WTC11 (cell line): Measurements from ENCODE around the gene PPP6R3. TPM values are rescaled to one million over a fixed set of nuclear protein-coding genes. Genes with fewer than 3 reads are reported as not detected.
A peak's percentile ranks its signal among the peaks of the same experiment; 100 is the strongest.

ENCODE experiments used
- ATAC-seq: fragments of 200-7000 bp; cut with Tn5 transposase; 2 replicates; pipeline ENCODE4 v1.10.0; 2021; ENCODE audit warnings: mild to moderate bottlenecking, moderate library complexity
- CTCF ChIA-PET: fragments of 300-600 bp; sonication (Branson Sonifier 250); formaldehyde crosslinking; loops from one replicate; lab custom pipeline; 2021; ENCODE audit warnings: antibody characterized with exemption; lab: Charles Lee
- POLR2A ChIA-PET: fragments of 350-600 bp; sonication (Branson Sonifier 250); formaldehyde crosslinking; loops from one replicate; lab custom pipeline; 2021; ENCODE audit warnings: antibody characterized with exemption; lab: Charles Lee
- DNase-seq: peaks from one replicate; pipeline ENCODE4 v3.0.0; 2021; ENCODE audit warnings: low spot score
- H3K27ac Mint-ChIP-seq: 2 replicates; pipeline ENCODE4 v1.8.0; 2021; ENCODE audit warnings: mixed read lengths
- H3K27me3 Mint-ChIP-seq: 2 replicates; pipeline ENCODE4 v1.8.0; 2021; ENCODE audit warnings: low read depth, mild to moderate bottlenecking, moderate library complexity, mixed read lengths
- H3K36me3 Mint-ChIP-seq: 2 replicates; pipeline ENCODE4 v1.8.0; 2021; ENCODE audit warnings: mixed read lengths
- H3K4me1 Mint-ChIP-seq: 2 replicates; pipeline ENCODE4 v1.8.0; 2022; ENCODE audit warnings: mixed read lengths
- H3K4me3 Mint-ChIP-seq: 2 replicates; pipeline ENCODE4 v1.8.0; 2021; ENCODE audit warnings: mild to moderate bottlenecking, moderate library complexity, mixed read lengths
- H3K9me3 Mint-ChIP-seq: 2 replicates; pipeline ENCODE4 v1.8.0; 2021; ENCODE audit warnings: mixed read lengths
- CTCF ChIP-seq: fragments of 200-600 bp; IDR thresholded peaks from 2 replicates; pipeline ENCODE4 v1.8.0; 2022; ENCODE audit warnings: antibody characterized with exemption
- EMX1 ChIP-seq: fragments of 250-450 bp; sonication (Bioruptor Pico); IDR thresholded peaks from 2 replicates; pipeline ENCODE4 v1.8.0; 2021; ENCODE audit warnings: mild to moderate bottlenecking
- ERG ChIP-seq: fragments of 250-450 bp; sonication (Bioruptor Pico); IDR thresholded peaks from 2 replicates; pipeline ENCODE4 v1.8.0; 2021; ENCODE audit warnings: mild to moderate bottlenecking
- ETV6 ChIP-seq: sonication (generic); formaldehyde crosslinking; IDR thresholded peaks from 2 replicates; pipeline ENCODE4 v1.8.1; 2022; ENCODE audit warnings: mild to moderate bottlenecking, missing genetic modification reagents
- GTF2I ChIP-seq: fragments of 250-450 bp; sonication (Bioruptor Pico); conservative IDR thresholded peaks from 2 replicates; pipeline ENCODE4 v1.4.0; 2021; ENCODE audit warnings: mild to moderate bottlenecking
- JAZF1 ChIP-seq: fragments of 250-450 bp; sonication (Bioruptor Pico); IDR thresholded peaks from 2 replicates; pipeline ENCODE4 v1.9.0; 2021; ENCODE audit warnings: moderate library complexity, mild to moderate bottlenecking, inconsistent platforms
- NFE2L1 ChIP-seq: sonication (generic); formaldehyde crosslinking; IDR thresholded peaks from 2 replicates; pipeline ENCODE4 v1.8.1; 2023; ENCODE audit warnings: missing genetic modification reagents
- RORB ChIP-seq: fragments of 250-450 bp; sonication (Bioruptor Pico); IDR thresholded peaks from 2 replicates; pipeline ENCODE4 v1.9.0; 2021; ENCODE audit warnings: mild to moderate bottlenecking
- SMAD3 ChIP-seq: sonication (generic); formaldehyde crosslinking; IDR thresholded peaks from 2 replicates; pipeline ENCODE4 v1.8.0; 2022; ENCODE audit warnings: missing genetic modification reagents, mild to moderate bottlenecking, borderline replicate concordance
- USF1 ChIP-seq: sonication (generic); formaldehyde crosslinking; IDR thresholded peaks from 2 replicates; pipeline ENCODE4 v1.8.0; 2022; ENCODE audit warnings: mild to moderate bottlenecking, missing genetic modification reagents
- ZNF423 ChIP-seq: fragments of 250-450 bp; sonication (Bioruptor Pico); IDR thresholded peaks from 2 replicates; pipeline ENCODE4 v2.1.2; 2022; ENCODE audit warnings: mild to moderate bottlenecking, moderate library complexity
- ZNF671 ChIP-seq: fragments of 250-450 bp; sonication (Bioruptor Pico); IDR thresholded peaks from 2 replicates; pipeline ENCODE4 v1.8.0; 2021; ENCODE audit warnings: mild to moderate bottlenecking
- total RNA-seq: library from RNA; stranded (reverse); gene quantifications from 3 replicates; pipeline ENCODE4 v1.2.3, GENCODE V29; 2021
- TF ChIP-seq, protein P1 (sequence below): fragments of 250-450 bp; sonication (Bioruptor Pico); IDR thresholded peaks from 2 replicates; pipeline ENCODE4 v2.1.2; 2022; ENCODE audit warnings: mild to moderate bottlenecking, moderate library complexity
- TF ChIP-seq, protein P2 (sequence below): sonication (generic); formaldehyde crosslinking; conservative IDR thresholded peaks from 2 replicates; pipeline ENCODE4 v1.8.1; 2023; ENCODE audit warnings: mild to moderate bottlenecking, low read depth, missing genetic modification reagents, moderate library complexity
- TF ChIP-seq, protein P3 (sequence below): fragments of 250-450 bp; sonication (Bioruptor Pico); IDR thresholded peaks from 2 replicates; pipeline ENCODE4 v1.9.0; 2021; ENCODE audit warnings: mild to moderate bottlenecking, borderline replicate concordance
- TF ChIP-seq, protein P4 (sequence below): sonication (generic); formaldehyde crosslinking; IDR thresholded peaks from 2 replicates; pipeline ENCODE4 v1.8.1; 2023; ENCODE audit warnings: mild to moderate bottlenecking, missing genetic modification reagents, borderline replicate concordance

The PPP6R3 gene
- total RNA-seq, 1 experiment from 2014 or later: 138 TPM

GRCh38 chr11:68545347-68545746 is 84.8 kb downstream of the PPP6R3 start (continued):
- TF ChIP-seq NFE2L1 (CRISPR knock-in tag) (no peak), ETV6 (CRISPR knock-in tag) (no peak), CTCF (no peak), EMX1 (no peak), USF1 (CRISPR knock-in tag) (no peak), JAZF1 (CRISPR knock-in tag) (no peak)
- TF ChIP-seq, protein P1, sequence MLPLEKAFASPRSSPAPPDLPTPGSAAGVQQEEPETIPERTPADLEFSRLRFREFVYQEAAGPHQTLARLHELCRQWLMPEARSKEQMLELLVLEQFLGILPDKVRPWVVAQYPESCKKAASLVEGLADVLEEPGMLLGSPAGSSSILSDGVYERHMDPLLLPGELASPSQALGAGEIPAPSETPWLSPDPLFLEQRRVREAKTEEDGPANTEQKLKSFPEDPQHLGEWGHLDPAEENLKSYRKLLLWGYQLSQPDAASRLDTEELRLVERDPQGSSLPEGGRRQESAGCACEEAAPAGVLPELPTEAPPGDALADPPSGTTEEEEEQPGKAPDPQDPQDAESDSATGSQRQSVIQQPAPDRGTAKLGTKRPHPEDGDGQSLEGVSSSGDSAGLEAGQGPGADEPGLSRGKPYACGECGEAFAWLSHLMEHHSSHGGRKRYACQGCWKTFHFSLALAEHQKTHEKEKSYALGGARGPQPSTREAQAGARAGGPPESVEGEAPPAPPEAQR: no peak
- TF ChIP-seq, protein P2, sequence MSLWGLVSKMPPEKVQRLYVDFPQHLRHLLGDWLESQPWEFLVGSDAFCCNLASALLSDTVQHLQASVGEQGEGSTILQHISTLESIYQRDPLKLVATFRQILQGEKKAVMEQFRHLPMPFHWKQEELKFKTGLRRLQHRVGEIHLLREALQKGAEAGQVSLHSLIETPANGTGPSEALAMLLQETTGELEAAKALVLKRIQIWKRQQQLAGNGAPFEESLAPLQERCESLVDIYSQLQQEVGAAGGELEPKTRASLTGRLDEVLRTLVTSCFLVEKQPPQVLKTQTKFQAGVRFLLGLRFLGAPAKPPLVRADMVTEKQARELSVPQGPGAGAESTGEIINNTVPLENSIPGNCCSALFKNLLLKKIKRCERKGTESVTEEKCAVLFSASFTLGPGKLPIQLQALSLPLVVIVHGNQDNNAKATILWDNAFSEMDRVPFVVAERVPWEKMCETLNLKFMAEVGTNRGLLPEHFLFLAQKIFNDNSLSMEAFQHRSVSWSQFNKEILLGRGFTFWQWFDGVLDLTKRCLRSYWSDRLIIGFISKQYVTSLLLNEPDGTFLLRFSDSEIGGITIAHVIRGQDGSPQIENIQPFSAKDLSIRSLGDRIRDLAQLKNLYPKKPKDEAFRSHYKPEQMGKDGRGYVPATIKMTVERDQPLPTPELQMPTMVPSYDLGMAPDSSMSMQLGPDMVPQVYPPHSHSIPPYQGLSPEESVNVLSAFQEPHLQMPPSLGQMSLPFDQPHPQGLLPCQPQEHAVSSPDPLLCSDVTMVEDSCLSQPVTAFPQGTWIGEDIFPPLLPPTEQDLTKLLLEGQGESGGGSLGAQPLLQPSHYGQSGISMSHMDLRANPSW (CRISPR knock-in tag): no peak
- TF ChIP-seq, all 79 proteins: peak for 0

DNA sequence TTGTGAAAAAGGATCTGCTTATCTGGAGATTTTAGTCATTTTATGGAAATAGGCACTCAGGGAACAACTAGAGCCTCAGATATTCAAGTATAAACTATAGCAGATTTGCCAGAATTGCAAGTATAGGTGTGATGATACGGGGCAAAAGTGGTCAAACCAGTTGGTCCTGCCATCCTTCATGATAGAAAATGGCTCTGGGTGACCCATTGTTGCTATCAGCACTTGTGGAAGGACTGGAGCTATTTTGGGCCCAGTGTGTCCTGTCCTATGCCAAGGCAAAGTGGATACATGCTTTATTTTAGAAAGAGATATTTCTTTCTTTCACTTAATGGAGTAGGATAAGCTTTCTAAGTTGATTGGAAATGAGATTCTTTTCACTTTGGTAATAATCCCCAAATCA is 85.2 kb downstream of the PPP6R3 start:
- Mint-ChIP-seq H3K4me1 (peaks cover 57% of the 10 kb centered on the region), H3K27ac (peak overlapping the region; percentile 24; the same call in 1 of the 2 replicates), H3K36me3 (peaks cover 66% of the 10 kb centered on the region), H3K9me3 (peaks cover 8% of the 10 kb centered on the region), H3K27me3 (no peaks in the 10 kb centered on the region), H3K4me3 (no peak overlapping the region)
- DNase-seq (no peak), ATAC-seq (no peak)
- CTCF ChIA-PET: no interaction called here
- POLR2A ChIA-PET: no interaction called here
- TF ChIP-seq SMAD3 (no peak), ERG (no peak), ZNF671 (CRISPR knock-in tag) (no peak), ZNF423 (CRISPR knock-in tag) (no peak), RORB (no peak), GTF2I (CRISPR knock-in tag) (no peak)
- TF ChIP-seq, protein P2 (CRISPR knock-in tag): no peak
- TF ChIP-seq, protein P3, sequence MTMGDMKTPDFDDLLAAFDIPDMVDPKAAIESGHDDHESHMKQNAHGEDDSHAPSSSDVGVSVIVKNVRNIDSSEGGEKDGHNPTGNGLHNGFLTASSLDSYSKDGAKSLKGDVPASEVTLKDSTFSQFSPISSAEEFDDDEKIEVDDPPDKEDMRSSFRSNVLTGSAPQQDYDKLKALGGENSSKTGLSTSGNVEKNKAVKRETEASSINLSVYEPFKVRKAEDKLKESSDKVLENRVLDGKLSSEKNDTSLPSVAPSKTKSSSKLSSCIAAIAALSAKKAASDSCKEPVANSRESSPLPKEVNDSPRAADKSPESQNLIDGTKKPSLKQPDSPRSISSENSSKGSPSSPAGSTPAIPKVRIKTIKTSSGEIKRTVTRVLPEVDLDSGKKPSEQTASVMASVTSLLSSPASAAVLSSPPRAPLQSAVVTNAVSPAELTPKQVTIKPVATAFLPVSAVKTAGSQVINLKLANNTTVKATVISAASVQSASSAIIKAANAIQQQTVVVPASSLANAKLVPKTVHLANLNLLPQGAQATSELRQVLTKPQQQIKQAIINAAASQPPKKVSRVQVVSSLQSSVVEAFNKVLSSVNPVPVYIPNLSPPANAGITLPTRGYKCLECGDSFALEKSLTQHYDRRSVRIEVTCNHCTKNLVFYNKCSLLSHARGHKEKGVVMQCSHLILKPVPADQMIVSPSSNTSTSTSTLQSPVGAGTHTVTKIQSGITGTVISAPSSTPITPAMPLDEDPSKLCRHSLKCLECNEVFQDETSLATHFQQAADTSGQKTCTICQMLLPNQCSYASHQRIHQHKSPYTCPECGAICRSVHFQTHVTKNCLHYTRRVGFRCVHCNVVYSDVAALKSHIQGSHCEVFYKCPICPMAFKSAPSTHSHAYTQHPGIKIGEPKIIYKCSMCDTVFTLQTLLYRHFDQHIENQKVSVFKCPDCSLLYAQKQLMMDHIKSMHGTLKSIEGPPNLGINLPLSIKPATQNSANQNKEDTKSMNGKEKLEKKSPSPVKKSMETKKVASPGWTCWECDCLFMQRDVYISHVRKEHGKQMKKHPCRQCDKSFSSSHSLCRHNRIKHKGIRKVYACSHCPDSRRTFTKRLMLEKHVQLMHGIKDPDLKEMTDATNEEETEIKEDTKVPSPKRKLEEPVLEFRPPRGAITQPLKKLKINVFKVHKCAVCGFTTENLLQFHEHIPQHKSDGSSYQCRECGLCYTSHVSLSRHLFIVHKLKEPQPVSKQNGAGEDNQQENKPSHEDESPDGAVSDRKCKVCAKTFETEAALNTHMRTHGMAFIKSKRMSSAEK: no peak
- TF ChIP-seq, protein P4, sequence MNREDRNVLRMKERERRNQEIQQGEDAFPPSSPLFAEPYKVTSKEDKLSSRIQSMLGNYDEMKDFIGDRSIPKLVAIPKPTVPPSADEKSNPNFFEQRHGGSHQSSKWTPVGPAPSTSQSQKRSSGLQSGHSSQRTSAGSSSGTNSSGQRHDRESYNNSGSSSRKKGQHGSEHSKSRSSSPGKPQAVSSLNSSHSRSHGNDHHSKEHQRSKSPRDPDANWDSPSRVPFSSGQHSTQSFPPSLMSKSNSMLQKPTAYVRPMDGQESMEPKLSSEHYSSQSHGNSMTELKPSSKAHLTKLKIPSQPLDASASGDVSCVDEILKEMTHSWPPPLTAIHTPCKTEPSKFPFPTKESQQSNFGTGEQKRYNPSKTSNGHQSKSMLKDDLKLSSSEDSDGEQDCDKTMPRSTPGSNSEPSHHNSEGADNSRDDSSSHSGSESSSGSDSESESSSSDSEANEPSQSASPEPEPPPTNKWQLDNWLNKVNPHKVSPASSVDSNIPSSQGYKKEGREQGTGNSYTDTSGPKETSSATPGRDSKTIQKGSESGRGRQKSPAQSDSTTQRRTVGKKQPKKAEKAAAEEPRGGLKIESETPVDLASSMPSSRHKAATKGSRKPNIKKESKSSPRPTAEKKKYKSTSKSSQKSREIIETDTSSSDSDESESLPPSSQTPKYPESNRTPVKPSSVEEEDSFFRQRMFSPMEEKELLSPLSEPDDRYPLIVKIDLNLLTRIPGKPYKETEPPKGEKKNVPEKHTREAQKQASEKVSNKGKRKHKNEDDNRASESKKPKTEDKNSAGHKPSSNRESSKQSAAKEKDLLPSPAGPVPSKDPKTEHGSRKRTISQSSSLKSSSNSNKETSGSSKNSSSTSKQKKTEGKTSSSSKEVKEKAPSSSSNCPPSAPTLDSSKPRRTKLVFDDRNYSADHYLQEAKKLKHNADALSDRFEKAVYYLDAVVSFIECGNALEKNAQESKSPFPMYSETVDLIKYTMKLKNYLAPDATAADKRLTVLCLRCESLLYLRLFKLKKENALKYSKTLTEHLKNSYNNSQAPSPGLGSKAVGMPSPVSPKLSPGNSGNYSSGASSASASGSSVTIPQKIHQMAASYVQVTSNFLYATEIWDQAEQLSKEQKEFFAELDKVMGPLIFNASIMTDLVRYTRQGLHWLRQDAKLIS (CRISPR knock-in tag): no peak
